ENCODE results near the gene MICB. TPM values are rescaled to one million over a fixed set of nuclear protein-coding genes. Genes with fewer than 3 reads are reported as not detected.
A peak's percentile ranks its signal among the peaks of the same experiment; 100 is the strongest.

MICB gene
- total and polyA plus RNA-seq, 9 of the 15 experiments (the other 6 are each of a cell fraction or from before 2014, with no cell fraction given) = 13.3 to 34.5 (median 19.8) TPM

DNA sequence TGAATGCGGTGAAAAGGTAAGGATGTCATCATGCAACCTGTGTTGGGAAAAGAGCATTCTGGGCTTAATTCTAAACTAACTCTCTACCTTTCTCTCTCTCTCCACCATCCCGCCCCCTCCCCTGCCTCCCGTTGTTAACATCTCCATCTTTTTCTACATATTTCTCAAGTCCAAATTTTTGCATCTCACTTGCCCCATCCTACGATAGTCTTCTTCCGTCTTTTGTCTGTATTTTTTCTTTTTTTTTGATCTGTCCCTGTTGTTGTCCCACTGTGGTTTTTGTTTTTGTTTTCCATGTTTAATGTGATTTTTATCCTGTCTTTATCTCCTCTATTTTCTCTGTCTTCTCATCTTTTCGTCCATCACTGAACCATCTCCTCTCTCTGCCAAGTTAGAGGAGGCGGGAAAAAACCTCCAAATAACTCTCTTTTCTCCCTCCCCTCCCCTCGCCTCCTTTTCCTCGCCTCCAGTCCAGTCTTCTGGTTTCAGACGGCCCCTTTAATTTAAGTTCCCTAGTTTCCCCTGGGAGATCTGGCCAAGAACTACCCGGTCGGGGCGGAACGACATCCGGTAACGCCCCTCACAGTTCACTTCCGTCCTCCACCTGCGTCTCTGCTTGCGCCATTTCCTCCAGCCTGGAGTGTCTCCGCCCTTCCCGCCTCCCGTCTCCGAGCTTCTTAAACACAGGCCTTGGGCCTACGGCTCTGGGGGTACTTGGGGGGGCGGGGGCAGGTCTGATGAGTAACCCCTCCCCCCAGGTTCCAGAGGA lies 49.2 kb downstream of the MICB start, which contains the start of gene NFKBIL1 (continued):
- TF ChIP-seq, protein P1, sequence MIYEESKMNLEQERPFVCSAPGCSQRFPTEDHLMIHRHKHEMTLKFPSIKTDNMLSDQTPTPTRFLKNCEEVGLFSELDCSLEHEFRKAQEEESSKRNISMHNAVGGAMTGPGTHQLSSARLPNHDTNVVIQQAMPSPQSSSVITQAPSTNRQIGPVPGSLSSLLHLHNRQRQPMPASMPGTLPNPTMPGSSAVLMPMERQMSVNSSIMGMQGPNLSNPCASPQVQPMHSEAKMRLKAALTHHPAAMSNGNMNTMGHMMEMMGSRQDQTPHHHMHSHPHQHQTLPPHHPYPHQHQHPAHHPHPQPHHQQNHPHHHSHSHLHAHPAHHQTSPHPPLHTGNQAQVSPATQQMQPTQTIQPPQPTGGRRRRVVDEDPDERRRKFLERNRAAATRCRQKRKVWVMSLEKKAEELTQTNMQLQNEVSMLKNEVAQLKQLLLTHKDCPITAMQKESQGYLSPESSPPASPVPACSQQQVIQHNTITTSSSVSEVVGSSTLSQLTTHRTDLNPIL (CRISPR knock-in tag; IDR thresholded peaks at IDR 0.05) = no peak
- TF ChIP-seq, protein P2, sequence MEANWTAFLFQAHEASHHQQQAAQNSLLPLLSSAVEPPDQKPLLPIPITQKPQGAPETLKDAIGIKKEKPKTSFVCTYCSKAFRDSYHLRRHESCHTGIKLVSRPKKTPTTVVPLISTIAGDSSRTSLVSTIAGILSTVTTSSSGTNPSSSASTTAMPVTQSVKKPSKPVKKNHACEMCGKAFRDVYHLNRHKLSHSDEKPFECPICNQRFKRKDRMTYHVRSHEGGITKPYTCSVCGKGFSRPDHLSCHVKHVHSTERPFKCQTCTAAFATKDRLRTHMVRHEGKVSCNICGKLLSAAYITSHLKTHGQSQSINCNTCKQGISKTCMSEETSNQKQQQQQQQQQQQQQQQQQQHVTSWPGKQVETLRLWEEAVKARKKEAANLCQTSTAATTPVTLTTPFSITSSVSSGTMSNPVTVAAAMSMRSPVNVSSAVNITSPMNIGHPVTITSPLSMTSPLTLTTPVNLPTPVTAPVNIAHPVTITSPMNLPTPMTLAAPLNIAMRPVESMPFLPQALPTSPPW (CRISPR knock-in tag; IDR thresholded peaks at IDR 0.05) = peak; percentile 90
- TF ChIP-seq SNRNP70 (optimal IDR thresholded peaks at IDR 0.05; ENCODE audit: low read depth, low read length) (no peak), PHF21A (IDR thresholded peaks at IDR 0.05; ENCODE audit: borderline replicate concordance, low read depth) (peak; percentile 59; the same call in 1 of the 2 replicates), SRSF3 (IDR thresholded peaks at IDR 0.05; ENCODE audit: insufficient read depth, low read length) (no peak), TFAM (CRISPR knock-in tag; conservative IDR thresholded peaks at IDR 0.05) (no peak), KHSRP (IDR thresholded peaks at IDR 0.05) (0 out of 2 replicates have a peak, but pooled peaks have one; percentile 52), ZNF224 (CRISPR knock-in tag; IDR thresholded peaks at IDR 0.05) (no peak), MAFG (tag; conservative IDR thresholded peaks at IDR 0.05) (no peak; the same call in 1 of the 2 replicates), C11orf30 (IDR thresholded peaks at IDR 0.05; ENCODE audit: low read depth) (peak; percentile 87), PCBP1 (IDR thresholded peaks at IDR 0.05; ENCODE audit: low read depth, low read length, poor library complexity, severe bottlenecking) (no peak), L3MBTL2 (IDR thresholded peaks at IDR 0.05) (no peak), RBM17 (IDR thresholded peaks at IDR 0.05; ENCODE audit: borderline replicate concordance, low read depth, low read length) (no peak), KAT2B (IDR thresholded peaks at IDR 0.05; ENCODE audit: low read depth, low read length) (no peak)
- TF ChIP-seq, protein P3, sequence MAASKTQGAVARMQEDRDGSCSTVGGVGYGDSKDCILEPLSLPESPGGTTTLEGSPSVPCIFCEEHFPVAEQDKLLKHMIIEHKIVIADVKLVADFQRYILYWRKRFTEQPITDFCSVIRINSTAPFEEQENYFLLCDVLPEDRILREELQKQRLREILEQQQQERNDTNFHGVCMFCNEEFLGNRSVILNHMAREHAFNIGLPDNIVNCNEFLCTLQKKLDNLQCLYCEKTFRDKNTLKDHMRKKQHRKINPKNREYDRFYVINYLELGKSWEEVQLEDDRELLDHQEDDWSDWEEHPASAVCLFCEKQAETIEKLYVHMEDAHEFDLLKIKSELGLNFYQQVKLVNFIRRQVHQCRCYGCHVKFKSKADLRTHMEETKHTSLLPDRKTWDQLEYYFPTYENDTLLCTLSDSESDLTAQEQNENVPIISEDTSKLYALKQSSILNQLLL (CRISPR knock-in tag; IDR thresholded peaks at IDR 0.05; ENCODE audit: borderline replicate concordance) = no peak
- TF ChIP-seq, protein P4, sequence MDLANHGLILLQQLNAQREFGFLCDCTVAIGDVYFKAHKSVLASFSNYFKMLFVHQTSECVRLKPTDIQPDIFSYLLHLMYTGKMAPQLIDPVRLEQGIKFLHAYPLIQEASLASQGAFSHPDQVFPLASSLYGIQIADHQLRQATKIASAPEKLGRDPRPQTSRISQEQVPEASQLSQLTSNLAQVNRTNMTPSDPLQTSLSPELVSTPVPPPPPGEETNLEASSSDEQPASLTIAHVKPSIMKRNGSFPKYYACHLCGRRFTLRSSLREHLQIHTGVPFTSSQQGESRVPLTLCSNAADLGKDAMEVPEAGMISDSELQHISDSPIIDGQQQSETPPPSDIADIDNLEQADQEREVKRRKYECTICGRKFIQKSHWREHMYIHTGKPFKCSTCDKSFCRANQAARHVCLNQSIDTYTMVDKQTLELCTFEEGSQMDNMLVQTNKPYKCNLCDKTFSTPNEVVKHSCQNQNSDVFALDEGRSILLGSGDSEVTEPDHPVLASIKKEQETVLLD (IDR thresholded peaks at IDR 0.05) = no peak; the same call in none of the 2 replicates
- TF ChIP-seq, protein P5, sequence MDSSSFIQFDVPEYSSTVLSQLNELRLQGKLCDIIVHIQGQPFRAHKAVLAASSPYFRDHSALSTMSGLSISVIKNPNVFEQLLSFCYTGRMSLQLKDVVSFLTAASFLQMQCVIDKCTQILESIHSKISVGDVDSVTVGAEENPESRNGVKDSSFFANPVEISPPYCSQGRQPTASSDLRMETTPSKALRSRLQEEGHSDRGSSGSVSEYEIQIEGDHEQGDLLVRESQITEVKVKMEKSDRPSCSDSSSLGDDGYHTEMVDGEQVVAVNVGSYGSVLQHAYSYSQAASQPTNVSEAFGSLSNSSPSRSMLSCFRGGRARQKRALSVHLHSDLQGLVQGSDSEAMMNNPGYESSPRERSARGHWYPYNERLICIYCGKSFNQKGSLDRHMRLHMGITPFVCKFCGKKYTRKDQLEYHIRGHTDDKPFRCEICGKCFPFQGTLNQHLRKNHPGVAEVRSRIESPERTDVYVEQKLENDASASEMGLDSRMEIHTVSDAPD (CRISPR knock-in tag; IDR thresholded peaks at IDR 0.05) = no peak
- TF ChIP-seq, protein P6, sequence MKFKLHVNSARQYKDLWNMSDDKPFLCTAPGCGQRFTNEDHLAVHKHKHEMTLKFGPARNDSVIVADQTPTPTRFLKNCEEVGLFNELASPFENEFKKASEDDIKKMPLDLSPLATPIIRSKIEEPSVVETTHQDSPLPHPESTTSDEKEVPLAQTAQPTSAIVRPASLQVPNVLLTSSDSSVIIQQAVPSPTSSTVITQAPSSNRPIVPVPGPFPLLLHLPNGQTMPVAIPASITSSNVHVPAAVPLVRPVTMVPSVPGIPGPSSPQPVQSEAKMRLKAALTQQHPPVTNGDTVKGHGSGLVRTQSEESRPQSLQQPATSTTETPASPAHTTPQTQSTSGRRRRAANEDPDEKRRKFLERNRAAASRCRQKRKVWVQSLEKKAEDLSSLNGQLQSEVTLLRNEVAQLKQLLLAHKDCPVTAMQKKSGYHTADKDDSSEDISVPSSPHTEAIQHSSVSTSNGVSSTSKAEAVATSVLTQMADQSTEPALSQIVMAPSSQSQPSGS (CRISPR knock-in tag; IDR thresholded peaks at IDR 0.05) = no peak

All from K562 (cell line).